Stimulated activated CD8-positive, alpha-beta memory T cell treated with anti-CD3 and anti-CD28 coated beads, Interleukin-7, amount 100 ng/mL, for 24 hours (primary cell): ENCODE results near the gene SART1.
A peak's percentile ranks its signal among the peaks of the same experiment; 100 is the strongest.

Source experiments
- DNase-seq: peaks from one replicate; pipeline ENCODE4 v3.0.0-alpha.2; 2020; ENCODE audit warnings: low read depth

SART1 gene

GRCh38 chr11:65961267-65962140 lies at the start of gene SART1:
TSS of gene SART1 (plus strand) at chr11:65961734. CDS start at chr11:65961781, 47 bp downstream.
- DNase-seq: peak; percentile 93

GRCh38 chr11:65912845-65913244 lies 48.7 kb upstream of the SART1 start:
- no peak for DNase-seq

- no peak for DNase-seq
Observed at GRCh38 chr11:65915101-65915820, 46.3 kb upstream of the SART1 start.

GRCh38 chr11:65915821-65916251 lies 45.7 kb upstream of the SART1 start:
- no peak for DNase-seq

- DNase-seq: no peak
Observed at GRCh38 chr11:65916391-65916790, 45.1 kb upstream of the SART1 start.

GRCh38 chr11:65917077-65917433 lies 44.5 kb upstream of the SART1 start:
- no peak for DNase-seq

GRCh38 chr11:65917434-65918210 lies 43.9 kb upstream of the SART1 start:
- no peak for DNase-seq

GRCh38 chr11:65918211-65919140 lies 43.1 kb upstream of the SART1 start, which contains the start of gene C11orf68:
TSS of gene C11orf68 (minus strand) at chr11:65919062. CDS start at chr11:65919031, 31 bp downstream.
- no peak for DNase-seq

GRCh38 chr11:65919141-65919572 lies 42.4 kb upstream of the SART1 start, which contains the start of gene DRAP1:
TSS of gene DRAP1 (plus strand) at chr11:65919426. CDS start at chr11:65919502, 76 bp downstream.
- peak; percentile 98 for DNase-seq

- DNase-seq: no peak
Observed at GRCh38 chr11:65919573-65920371, 41.8 kb upstream of the SART1 start.

- DNase-seq: no peak
Observed at GRCh38 chr11:65920372-65920802, 41.1 kb upstream of the SART1 start.

GRCh38 chr11:65921033-65921555 lies 40.4 kb upstream of the SART1 start:
- DNase-seq: no peak

GRCh38 chr11:65921876-65922275 lies 39.7 kb upstream of the SART1 start:
- DNase-seq: no peak

GRCh38 chr11:65922565-65922964 lies 39.0 kb upstream of the SART1 start:
- DNase-seq: no peak

- no peak for DNase-seq
Observed at GRCh38 chr11:65925397-65925796, 36.1 kb upstream of the SART1 start.

GRCh38 chr11:65927904-65928397 lies 33.6 kb upstream of the SART1 start:
- peak; percentile 41 for DNase-seq

GRCh38 chr11:65928667-65929066 lies 32.9 kb upstream of the SART1 start:
- no peak for DNase-seq

GRCh38 chr11:65931773-65932557 lies 29.6 kb upstream of the SART1 start:
- DNase-seq: no peak

GRCh38 chr11:65932558-65932919 lies 29.0 kb upstream of the SART1 start:
- DNase-seq: no peak
